Parathyroid adenoma (tissue), 2 donors: ENCODE data around the gene STK4.
A peak's percentile ranks its signal among the peaks of the same experiment; 100 is the strongest.

ENCODE experiments used
- H2AFZ ChIP-seq: fragments of 300-600 bp; sonication (generic); one replicate; pipeline ENCODE4 v1.7.0; 2017; ENCODE audit warnings: antibody characterized with exemption, mild to moderate bottlenecking
- H3K27ac ChIP-seq: fragments of 300-600 bp; sonication (generic); one replicate; pipeline ENCODE4 v1.7.0; 2017
- H3K27me3 ChIP-seq: fragments of 300-600 bp; sonication (generic); one replicate; pipeline ENCODE4 v1.7.0; 2017; ENCODE audit warnings: low read length; ENCODE audit not compliant: control insufficient read depth, insufficient read depth
- H3K36me3 ChIP-seq: fragments of 300-600 bp; sonication (generic); one replicate; pipeline ENCODE4 v1.7.0; 2017; ENCODE audit warnings: low read length; ENCODE audit not compliant: control insufficient read depth, insufficient read depth
- H3K4me1 ChIP-seq: fragments of 300-600 bp; sonication (generic); one replicate; pipeline ENCODE4 v1.7.0; 2017; ENCODE audit warnings: control low read depth
- H3K4me2 ChIP-seq: fragments of 300-600 bp; sonication (generic); one replicate; pipeline ENCODE4 v1.7.0; 2017; ENCODE audit warnings: low read length
- H3K4me3 ChIP-seq: fragments of 300-600 bp; sonication (generic); one replicate; pipeline ENCODE4 v1.7.0; 2017; ENCODE audit warnings: low read depth, low read length
- H3K79me2 ChIP-seq: fragments of 300-600 bp; sonication (generic); one replicate; pipeline ENCODE4 v1.7.0; 2017; ENCODE audit warnings: control low read depth
- H3K9ac ChIP-seq: fragments of 300-600 bp; sonication (generic); one replicate; pipeline ENCODE4 v1.7.0; 2017; ENCODE audit warnings: mild to moderate bottlenecking
- H3K9me3 ChIP-seq: fragments of 300-600 bp; sonication (generic); one replicate; pipeline ENCODE4 v1.7.0; 2017; ENCODE audit warnings: low read length; ENCODE audit not compliant: control insufficient read depth
- CTCF ChIP-seq: fragments of 300-600 bp; sonication (generic); IDR thresholded peaks from one replicate; pipeline ENCODE4 v1.7.0; 2017; ENCODE audit warnings: antibody characterized with exemption, mild to moderate bottlenecking
- donor health status: primary hyperparathyroidism.

The STK4 gene

GRCh38 chr20:45111285-45111684 lies 145.0 kb downstream of the STK4 start:
- Histone ChIP-seq H3K27me3 (no peaks in the 10 kb centered on the region), H3K4me1 (no peaks in the 10 kb centered on the region), H2AFZ (no peak overlapping the region), H3K9me3 (no peaks in the 10 kb centered on the region), H3K27ac (no peak overlapping the region), H3K36me3 (no peaks in the 10 kb centered on the region), H3K4me3 (no peak overlapping the region), H3K4me2 (no peak overlapping the region), H3K79me2 (no peaks in the 10 kb centered on the region), H3K9ac (no peak overlapping the region)
- TF ChIP-seq CTCF: no peak

- H3K27ac ChIP-seq: no peak overlapping the region
- H3K36me3 ChIP-seq: no peaks in the 10 kb centered on the region
- no peak overlapping the region for H3K4me3 ChIP-seq
- H3K4me1 ChIP-seq: no peaks in the 10 kb centered on the region
- H3K9me3 ChIP-seq: no peaks in the 10 kb centered on the region
- TF ChIP-seq CTCF: peak; percentile 37
- H3K79me2 ChIP-seq: no peaks in the 10 kb centered on the region
- no peak overlapping the region for H2AFZ ChIP-seq
- no peak overlapping the region for H3K9ac ChIP-seq
- no peak overlapping the region for H3K4me2 ChIP-seq
- H3K27me3 ChIP-seq: no peaks in the 10 kb centered on the region
These were observed 145.6 kb downstream of the STK4 start for GRCh38 chr20:45111799-45112471.

GRCh38 chr20:45112754-45113153 lies 146.4 kb downstream of the STK4 start:
- Histone ChIP-seq H3K9ac (no peak overlapping the region), H3K4me3 (no peak overlapping the region), H3K4me2 (no peak overlapping the region), H2AFZ (no peak overlapping the region), H3K4me1 (no peaks in the 10 kb centered on the region), H3K27ac (no peak overlapping the region), H3K9me3 (no peaks in the 10 kb centered on the region), H3K36me3 (no peaks in the 10 kb centered on the region), H3K27me3 (no peaks in the 10 kb centered on the region), H3K79me2 (no peaks in the 10 kb centered on the region)
- TF ChIP-seq CTCF: no peak

GRCh38 chr20:45113865-45114264 lies 147.6 kb downstream of the STK4 start:
- H3K4me2 ChIP-seq: no peak overlapping the region
- no peaks in the 10 kb centered on the region for H3K27me3 ChIP-seq
- no peak overlapping the region for H3K9ac ChIP-seq
- no peak overlapping the region for H2AFZ ChIP-seq
- H3K27ac ChIP-seq: no peak overlapping the region
- H3K36me3 ChIP-seq: no peaks in the 10 kb centered on the region
- no peaks in the 10 kb centered on the region for H3K4me1 ChIP-seq
- no peaks in the 10 kb centered on the region for H3K9me3 ChIP-seq
- no peak for TF ChIP-seq CTCF
- no peak overlapping the region for H3K4me3 ChIP-seq
- no peaks in the 10 kb centered on the region for H3K79me2 ChIP-seq
